Measurements from ENCODE around the gene PBX1.

Gene PBX1

DNA sequence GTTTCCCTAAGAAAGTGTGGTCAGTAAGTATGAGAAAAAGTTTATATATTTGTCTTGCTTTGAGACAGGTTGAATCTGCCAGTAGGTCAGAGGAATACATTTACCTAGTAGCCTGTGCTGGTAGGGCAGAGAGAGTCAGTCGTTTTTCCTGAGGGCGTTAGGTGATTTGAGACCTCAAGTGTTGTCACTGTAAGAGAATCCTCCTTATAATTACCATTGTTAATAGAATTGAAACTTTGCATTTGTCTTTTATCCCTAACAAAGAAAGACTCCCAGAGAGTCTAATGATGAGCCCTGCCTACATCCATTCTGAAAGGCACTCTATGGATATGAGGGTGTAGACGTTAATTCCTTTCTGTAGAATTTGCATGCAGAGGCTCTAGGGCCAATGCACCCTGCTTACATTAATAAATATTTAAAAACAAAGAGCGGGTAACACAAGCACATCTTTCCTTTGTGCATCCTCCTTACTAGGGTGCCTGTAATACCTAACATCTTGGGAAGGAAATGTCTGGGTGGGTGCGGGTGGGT, 16.4 kb downstream of the PBX1 start:
- DNase-seq (ENCODE audit: insufficient read length, low spot score) (no peak), FAIRE-seq (no peak)
- TF ChIP-seq SPI1 (IDR thresholded peaks at IDR 0.05; ENCODE audit: low read depth, low read length) (no peak), POLR2A (IDR thresholded peaks at IDR 0.05; ENCODE audit: low read depth, low read length) (no peak), TAF1 (IDR thresholded peaks at IDR 0.05; ENCODE audit: low read depth, low read length) (no peak), POU2F2 (IDR thresholded peaks at IDR 0.05; ENCODE audit: low read depth, low read length) (no peak), PAX5 (IDR thresholded peaks at IDR 0.05; ENCODE audit: insufficient read depth, low read length, severe bottlenecking) (no peak), POLR2AphosphoS5 (IDR thresholded peaks at IDR 0.05; ENCODE audit: low read depth, low read length) (no peak)

- TF ChIP-seq TAF1 (IDR thresholded peaks at IDR 0.05; ENCODE audit: low read depth, low read length): no peak
- no peak for TF ChIP-seq SPI1 (IDR thresholded peaks at IDR 0.05; ENCODE audit: low read depth, low read length)
- no peak for TF ChIP-seq PAX5 (IDR thresholded peaks at IDR 0.05; ENCODE audit: insufficient read depth, low read length, severe bottlenecking)
- no peak for TF ChIP-seq POLR2AphosphoS5 (IDR thresholded peaks at IDR 0.05; ENCODE audit: low read depth, low read length)
- TF ChIP-seq POLR2A (IDR thresholded peaks at IDR 0.05; ENCODE audit: low read depth, low read length): no peak
- no peak for TF ChIP-seq POU2F2 (IDR thresholded peaks at IDR 0.05; ENCODE audit: low read depth, low read length)
- DNase-seq (ENCODE audit: insufficient read length, low spot score) (no peak), FAIRE-seq (no peak)
These were observed 17.6 kb downstream of the PBX1 start for GRCh38 chr1:164576291-164577271.

DNA sequence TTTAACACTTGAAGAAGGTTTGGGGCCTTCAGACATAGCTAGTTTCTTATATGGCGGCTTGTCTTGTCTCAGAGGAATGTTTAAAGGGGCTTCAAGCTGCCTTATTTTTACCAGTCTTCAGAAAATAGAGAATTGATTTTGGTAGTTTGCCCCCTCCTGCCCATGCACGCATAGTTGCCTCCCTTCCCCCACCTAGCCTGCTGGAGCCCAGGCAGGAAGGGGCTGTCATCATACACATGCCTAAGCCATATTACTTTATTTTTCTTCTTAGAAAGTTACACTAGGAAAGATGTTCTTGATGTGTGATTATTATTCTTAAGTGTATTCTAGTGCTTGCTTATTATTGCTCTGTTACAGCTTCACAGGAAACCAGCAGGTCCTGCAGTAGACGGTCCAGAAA, 18.3 kb downstream of the PBX1 start:
- TF ChIP-seq POU2F2 (IDR thresholded peaks at IDR 0.05; ENCODE audit: low read depth, low read length) (no peak), TAF1 (IDR thresholded peaks at IDR 0.05; ENCODE audit: low read depth, low read length) (no peak), SPI1 (IDR thresholded peaks at IDR 0.05; ENCODE audit: low read depth, low read length) (no peak), POLR2AphosphoS5 (IDR thresholded peaks at IDR 0.05; ENCODE audit: low read depth, low read length) (no peak), POLR2A (IDR thresholded peaks at IDR 0.05; ENCODE audit: low read depth, low read length) (no peak), PAX5 (IDR thresholded peaks at IDR 0.05; ENCODE audit: insufficient read depth, low read length, severe bottlenecking) (no peak)
- DNase-seq (ENCODE audit: insufficient read length, low spot score): no peak
- FAIRE-seq: no peak

GRCh38 chr1:164578479-164579200, 19.7 kb downstream of the PBX1 start:
- no peak for TF ChIP-seq TAF1 (IDR thresholded peaks at IDR 0.05; ENCODE audit: low read depth, low read length)
- TF ChIP-seq POLR2AphosphoS5 (IDR thresholded peaks at IDR 0.05; ENCODE audit: low read depth, low read length): no peak
- no peak for TF ChIP-seq PAX5 (IDR thresholded peaks at IDR 0.05; ENCODE audit: insufficient read depth, low read length, severe bottlenecking)
- no peak for TF ChIP-seq SPI1 (IDR thresholded peaks at IDR 0.05; ENCODE audit: low read depth, low read length)
- TF ChIP-seq POU2F2 (IDR thresholded peaks at IDR 0.05; ENCODE audit: low read depth, low read length): no peak
- TF ChIP-seq POLR2A (IDR thresholded peaks at IDR 0.05; ENCODE audit: low read depth, low read length): no peak
- DNase-seq (ENCODE audit: insufficient read length, low spot score): no peak
- no peak for FAIRE-seq

GRCh38 chr1:164579381-164579780, 20.4 kb downstream of the PBX1 start:
- DNase-seq (ENCODE audit: insufficient read length, low spot score) (no peak), FAIRE-seq (no peak)
- TF ChIP-seq POLR2AphosphoS5 (IDR thresholded peaks at IDR 0.05; ENCODE audit: low read depth, low read length) (no peak), PAX5 (IDR thresholded peaks at IDR 0.05; ENCODE audit: insufficient read depth, low read length, severe bottlenecking) (no peak), SPI1 (IDR thresholded peaks at IDR 0.05; ENCODE audit: low read depth, low read length) (no peak), POLR2A (IDR thresholded peaks at IDR 0.05; ENCODE audit: low read depth, low read length) (no peak), TAF1 (IDR thresholded peaks at IDR 0.05; ENCODE audit: low read depth, low read length) (no peak), POU2F2 (IDR thresholded peaks at IDR 0.05; ENCODE audit: low read depth, low read length) (no peak)

DNA sequence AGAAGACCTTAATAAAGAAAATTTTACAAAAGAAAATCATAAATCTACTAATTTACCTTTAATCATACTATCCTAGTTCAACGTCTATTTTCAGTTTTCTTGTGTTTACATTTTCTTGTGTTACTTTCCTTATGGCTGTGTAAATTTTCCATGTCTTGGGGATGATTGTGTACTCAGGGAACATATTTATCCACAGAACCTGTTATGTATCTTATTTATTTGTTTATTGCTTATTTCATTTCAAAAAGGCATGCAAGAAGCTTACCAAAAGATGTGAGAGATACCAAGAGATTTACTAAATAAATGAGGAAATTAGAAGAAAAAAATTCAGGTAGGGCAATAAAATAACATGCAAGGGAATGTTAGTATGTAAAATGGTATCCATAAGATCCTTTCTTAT, 22.8 kb downstream of the PBX1 start:
- TF ChIP-seq POU2F2 (IDR thresholded peaks at IDR 0.05; ENCODE audit: low read depth, low read length): no peak
- no peak for TF ChIP-seq POLR2AphosphoS5 (IDR thresholded peaks at IDR 0.05; ENCODE audit: low read depth, low read length)
- TF ChIP-seq TAF1 (IDR thresholded peaks at IDR 0.05; ENCODE audit: low read depth, low read length): no peak
- TF ChIP-seq PAX5 (IDR thresholded peaks at IDR 0.05; ENCODE audit: insufficient read depth, low read length, severe bottlenecking): no peak
- TF ChIP-seq POLR2A (IDR thresholded peaks at IDR 0.05; ENCODE audit: low read depth, low read length): no peak
- TF ChIP-seq SPI1 (IDR thresholded peaks at IDR 0.05; ENCODE audit: low read depth, low read length): no peak
- FAIRE-seq (no peak), DNase-seq (ENCODE audit: insufficient read length, low spot score) (no peak)

- TF ChIP-seq SPI1 (IDR thresholded peaks at IDR 0.05; ENCODE audit: low read depth, low read length) (no peak), POLR2A (IDR thresholded peaks at IDR 0.05; ENCODE audit: low read depth, low read length) (no peak), POLR2AphosphoS5 (IDR thresholded peaks at IDR 0.05; ENCODE audit: low read depth, low read length) (no peak), PAX5 (IDR thresholded peaks at IDR 0.05; ENCODE audit: insufficient read depth, low read length, severe bottlenecking) (no peak), TAF1 (IDR thresholded peaks at IDR 0.05; ENCODE audit: low read depth, low read length) (no peak), POU2F2 (IDR thresholded peaks at IDR 0.05; ENCODE audit: low read depth, low read length) (no peak)
- DNase-seq (ENCODE audit: insufficient read length, low spot score): no peak
- FAIRE-seq: no peak
These were observed 24.2 kb downstream of the PBX1 start for GRCh38 chr1:164583196-164583595.

- DNase-seq (ENCODE audit: insufficient read length, low spot score) (no peak), FAIRE-seq (no peak)
- TF ChIP-seq POU2F2 (IDR thresholded peaks at IDR 0.05; ENCODE audit: low read depth, low read length) (no peak), PAX5 (IDR thresholded peaks at IDR 0.05; ENCODE audit: insufficient read depth, low read length, severe bottlenecking) (no peak), POLR2A (IDR thresholded peaks at IDR 0.05; ENCODE audit: low read depth, low read length) (no peak), POLR2AphosphoS5 (IDR thresholded peaks at IDR 0.05; ENCODE audit: low read depth, low read length) (no peak), SPI1 (IDR thresholded peaks at IDR 0.05; ENCODE audit: low read depth, low read length) (no peak)
These were observed 25.0 kb downstream of the PBX1 start for GRCh38 chr1:164583835-164584539.

Measured in GM12891 (cell line).